ENCODE data around the gene GRIN2A. TPM values are rescaled to one million over a fixed set of nuclear protein-coding genes. Genes with fewer than 3 reads are reported as not detected.

The GRIN2A gene
- total RNA-seq, 2 experiments from 2014 or later = not detected

DNA sequence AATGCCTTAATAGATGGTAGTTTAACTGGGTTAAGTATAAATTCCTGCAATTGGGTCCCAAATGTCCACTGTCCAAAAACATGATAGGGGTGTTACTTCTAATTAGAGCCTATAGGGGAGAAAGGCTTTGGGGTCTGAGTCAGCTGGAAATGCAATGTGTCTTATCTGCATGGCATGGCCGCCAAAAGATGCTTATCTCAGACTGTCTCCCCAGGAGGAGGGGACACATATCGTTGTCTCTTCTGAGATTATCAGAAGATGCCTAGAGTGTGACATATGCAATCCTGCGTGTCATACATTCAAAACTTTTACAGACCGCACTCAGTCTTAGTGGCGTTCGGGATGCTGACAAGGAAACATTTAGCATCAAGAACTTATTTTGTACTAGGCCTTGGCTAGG, 442.9 kb downstream of the GRIN2A start:
- Histone ChIP-seq H3K9me3 (ENCODE audit: low read length) (no peaks in the 10 kb centered on the region), H3K4me2 (ENCODE audit: low read length) (no peak overlapping the region), H3K9me2 (ENCODE audit: insufficient read depth, low read length) (no peaks in the 10 kb centered on the region), H3K36me3 (ENCODE audit: insufficient read depth, low read length) (no peaks in the 10 kb centered on the region), H3K27ac (ENCODE audit: low read depth, low read length, poor library complexity, severe bottlenecking) (no peak overlapping the region), H2AFZ (ENCODE audit: low read length) (no peak overlapping the region), H4K20me1 (ENCODE audit: insufficient read depth, low read length) (no peaks in the 10 kb centered on the region), H3K4me3 (ENCODE audit: low read depth, low read length, poor library complexity, severe bottlenecking) (no peak overlapping the region), H3K4me1 (ENCODE audit: insufficient read depth, low read length, poor library complexity, severe bottlenecking) (no peaks in the 10 kb centered on the region), H3K79me2 (ENCODE audit: insufficient read depth, low read depth, low read length) (no peaks in the 10 kb centered on the region)
- ChIA-PET CTCF (ENCODE audit: unreplicated experiment) (no interaction called here), POLR2A (no interaction called here)
- no peak for DNase-seq (ENCODE audit: low spot score)
- BruUV-seq (replicated peaks) = no TSS peak
- no peak for TF ChIP-seq EZH2phosphoT487 (IDR thresholded peaks at IDR 0.05; ENCODE audit: borderline replicate concordance, low read depth, low read length)
- TF ChIP-seq, protein P1, sequence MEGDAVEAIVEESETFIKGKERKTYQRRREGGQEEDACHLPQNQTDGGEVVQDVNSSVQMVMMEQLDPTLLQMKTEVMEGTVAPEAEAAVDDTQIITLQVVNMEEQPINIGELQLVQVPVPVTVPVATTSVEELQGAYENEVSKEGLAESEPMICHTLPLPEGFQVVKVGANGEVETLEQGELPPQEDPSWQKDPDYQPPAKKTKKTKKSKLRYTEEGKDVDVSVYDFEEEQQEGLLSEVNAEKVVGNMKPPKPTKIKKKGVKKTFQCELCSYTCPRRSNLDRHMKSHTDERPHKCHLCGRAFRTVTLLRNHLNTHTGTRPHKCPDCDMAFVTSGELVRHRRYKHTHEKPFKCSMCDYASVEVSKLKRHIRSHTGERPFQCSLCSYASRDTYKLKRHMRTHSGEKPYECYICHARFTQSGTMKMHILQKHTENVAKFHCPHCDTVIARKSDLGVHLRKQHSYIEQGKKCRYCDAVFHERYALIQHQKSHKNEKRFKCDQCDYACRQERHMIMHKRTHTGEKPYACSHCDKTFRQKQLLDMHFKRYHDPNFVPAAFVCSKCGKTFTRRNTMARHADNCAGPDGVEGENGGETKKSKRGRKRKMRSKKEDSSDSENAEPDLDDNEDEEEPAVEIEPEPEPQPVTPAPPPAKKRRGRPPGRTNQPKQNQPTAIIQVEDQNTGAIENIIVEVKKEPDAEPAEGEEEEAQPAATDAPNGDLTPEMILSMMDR (conservative IDR thresholded peaks at IDR 0.05; ENCODE audit: low read length) = no peak
- intact Hi-C loops (cut with micrococcal nuclease; ENCODE audit: unreplicated experiment) = no loop called here

DNA sequence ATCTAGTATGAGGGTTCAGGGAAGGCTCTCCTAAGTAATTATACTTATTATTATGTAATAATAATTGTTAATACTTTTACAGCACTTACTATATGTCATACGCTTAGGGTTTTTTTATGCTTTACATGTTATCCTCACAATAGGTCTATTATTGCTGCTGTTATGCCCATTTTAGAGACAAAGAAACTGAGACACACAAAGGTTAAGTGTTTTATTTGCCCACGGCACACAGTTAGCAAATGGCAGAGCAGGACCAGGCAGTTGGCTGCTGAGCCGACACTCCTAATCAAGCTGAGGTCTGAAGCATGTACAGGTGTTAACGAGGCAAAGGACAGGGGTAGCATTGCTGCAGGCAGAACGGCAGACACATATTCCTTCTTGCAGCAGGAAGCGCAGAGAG, 443.5 kb downstream of the GRIN2A start:
- Histone ChIP-seq H2AFZ (ENCODE audit: low read length) (no peak overlapping the region), H3K79me2 (ENCODE audit: insufficient read depth, low read depth, low read length) (no peaks in the 10 kb centered on the region), H3K36me3 (ENCODE audit: insufficient read depth, low read length) (no peaks in the 10 kb centered on the region), H3K27ac (ENCODE audit: low read depth, low read length, poor library complexity, severe bottlenecking) (no peak overlapping the region), H3K4me1 (ENCODE audit: insufficient read depth, low read length, poor library complexity, severe bottlenecking) (no peaks in the 10 kb centered on the region), H3K4me2 (ENCODE audit: low read length) (no peak overlapping the region), H4K20me1 (ENCODE audit: insufficient read depth, low read length) (no peaks in the 10 kb centered on the region), H3K9me3 (ENCODE audit: low read length) (no peaks in the 10 kb centered on the region), H3K9me2 (ENCODE audit: insufficient read depth, low read length) (no peaks in the 10 kb centered on the region), H3K4me3 (ENCODE audit: low read depth, low read length, poor library complexity, severe bottlenecking) (no peak overlapping the region)
- TF ChIP-seq, protein P1 (conservative IDR thresholded peaks at IDR 0.05; ENCODE audit: low read length) = no peak
- TF ChIP-seq EZH2phosphoT487 (IDR thresholded peaks at IDR 0.05; ENCODE audit: borderline replicate concordance, low read depth, low read length) = no peak
- ChIA-PET CTCF (ENCODE audit: unreplicated experiment) (no interaction called here), POLR2A (no interaction called here)
- intact Hi-C loops (cut with micrococcal nuclease; ENCODE audit: unreplicated experiment) = no loop called here
- DNase-seq (ENCODE audit: low spot score) = no peak
- no TSS peak for BruUV-seq (replicated peaks)

DNA sequence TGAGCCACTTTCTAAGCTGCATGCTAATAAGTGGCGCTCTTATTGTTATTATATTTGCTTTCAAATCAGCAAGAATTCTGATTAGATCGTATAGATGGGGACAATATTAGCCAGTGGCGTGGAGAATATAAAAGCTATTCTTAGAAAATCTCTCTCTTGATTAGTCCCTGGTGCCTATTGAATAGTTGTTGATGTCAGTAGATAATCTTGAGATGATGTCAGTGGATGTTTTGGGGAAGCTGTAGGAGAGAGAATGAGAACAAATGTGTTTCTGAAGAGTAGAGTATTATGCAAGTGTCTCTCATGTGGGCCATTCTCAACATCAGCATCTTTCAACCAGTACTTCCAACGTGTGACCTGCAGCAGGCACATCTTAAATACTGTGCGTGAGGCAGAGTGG, 445.7 kb downstream of the GRIN2A start:
- POLR2A ChIA-PET = interaction anchor here (0.7 kb wide), 1 partner anchor 214 kb away, joined by 3 read pairs; no protein-coding TSS in a partner anchor
- Histone ChIP-seq H3K27ac (ENCODE audit: low read depth, low read length, poor library complexity, severe bottlenecking) (no peak overlapping the region), H3K36me3 (ENCODE audit: insufficient read depth, low read length) (no peaks in the 10 kb centered on the region), H3K79me2 (ENCODE audit: insufficient read depth, low read depth, low read length) (no peaks in the 10 kb centered on the region), H4K20me1 (ENCODE audit: insufficient read depth, low read length) (no peaks in the 10 kb centered on the region), H3K4me1 (ENCODE audit: insufficient read depth, low read length, poor library complexity, severe bottlenecking) (no peaks in the 10 kb centered on the region), H3K4me3 (ENCODE audit: low read depth, low read length, poor library complexity, severe bottlenecking) (no peak overlapping the region), H3K9me2 (ENCODE audit: insufficient read depth, low read length) (no peaks in the 10 kb centered on the region), H3K9me3 (ENCODE audit: low read length) (no peaks in the 10 kb centered on the region), H2AFZ (ENCODE audit: low read length) (no peak overlapping the region), H3K4me2 (ENCODE audit: low read length) (no peak overlapping the region)
- no peak for DNase-seq (ENCODE audit: low spot score)
- CTCF ChIA-PET (ENCODE audit: unreplicated experiment) = no interaction called here
- no TSS peak for BruUV-seq (replicated peaks)
- no peak for TF ChIP-seq EZH2phosphoT487 (IDR thresholded peaks at IDR 0.05; ENCODE audit: borderline replicate concordance, low read depth, low read length)
- TF ChIP-seq, protein P1 (conservative IDR thresholded peaks at IDR 0.05; ENCODE audit: low read length) = no peak
- intact Hi-C loops (cut with micrococcal nuclease; ENCODE audit: unreplicated experiment) = no loop called here

All from OCI-LY7 (cell line).